HepG2 (cell line): ENCODE data around the gene RPL23. TPM values are rescaled to one million over a fixed set of nuclear protein-coding genes. Genes with fewer than 3 reads are reported as not detected.

Experiments used
- FOXJ3 ChIP-seq: sonication (generic); formaldehyde crosslinking; IDR thresholded peaks from 2 replicates; pipeline ENCODE4 v1.4.0; 2020; ENCODE audit warnings: missing genetic modification reagents, mild to moderate bottlenecking, borderline replicate concordance
- HES4 ChIP-seq: sonication (generic); formaldehyde crosslinking; IDR thresholded peaks from 2 replicates; pipeline ENCODE4 v1.9.0; 2021; ENCODE audit warnings: mild to moderate bottlenecking, missing genetic modification reagents, borderline replicate concordance
- JARID2 ChIP-seq: sonication (generic); formaldehyde crosslinking; IDR thresholded peaks from 2 replicates; pipeline ENCODE4 v1.8.1; 2023; ENCODE audit warnings: missing genetic modification reagents, inconsistent platforms; ENCODE audit not compliant: insufficient replicate concordance
- SOX13 ChIP-seq, 3 experiments: fragments of 450-650 bp in 1 of 3; sonication (generic) in 1 of 3; formaldehyde crosslinking in 1 of 3; IDR thresholded peaks in 2 of 3; conservative IDR thresholded peaks in 1 of 3; 2 replicates each; pipeline versions ENCODE4 v1.5.0 to v1.6.1; 2016 to 2020; ENCODE audit warnings: antibody characterized with exemption in 1 of 3, mild to moderate bottlenecking in 1 of 3, missing compliant biosample characterization in 1 of 3, missing genetic modification reagents in 1 of 3, moderate library complexity in 1 of 3
- SP5 ChIP-seq: IDR thresholded peaks from 2 replicates; pipeline ENCODE4 v1.6.1; 2016; ENCODE audit warnings: low read depth, borderline replicate concordance
- WIZ ChIP-seq: sonication (generic); formaldehyde crosslinking; IDR thresholded peaks from 2 replicates; pipeline ENCODE4 v1.5.1; 2020; ENCODE audit warnings: mild to moderate bottlenecking, missing genetic modification reagents
- ZFP37 ChIP-seq: sonication (generic); formaldehyde crosslinking; IDR thresholded peaks from 2 replicates; pipeline ENCODE4 v1.4.0; 2020; ENCODE audit warnings: missing genetic modification reagents, borderline replicate concordance
- ZHX2 ChIP-seq, 2 experiments: sonication (generic) in 1 of 2; formaldehyde crosslinking in 1 of 2; IDR thresholded peaks; 2 replicates each; pipeline versions ENCODE4 v1.6.1 to v1.9.0; 2014 to 2022; ENCODE audit warnings: antibody characterized with exemption in 1 of 2, borderline replicate concordance in 1 of 2, inconsistent platforms in 1 of 2, low read depth in 1 of 2, missing genetic modification reagents in 1 of 2
- ZNF205 ChIP-seq: IDR thresholded peaks from 2 replicates; pipeline ENCODE4 v1.6.1; 2018; ENCODE audit warnings: missing biosample characterization, missing genetic modification reagents
- ZSCAN22 ChIP-seq: sonication (generic); formaldehyde crosslinking; IDR thresholded peaks from 2 replicates; pipeline ENCODE4 v1.4.0; 2020; ENCODE audit warnings: mild to moderate bottlenecking, missing genetic modification reagents
- ZSCAN31 ChIP-seq: sonication (generic); formaldehyde crosslinking; IDR thresholded peaks from 2 replicates; pipeline ENCODE4 v1.5.0; 2020; ENCODE audit warnings: low read depth, mild to moderate bottlenecking, missing genetic modification reagents
- polyA plus RNA-seq, 8 experiments: library from polyadenylated mRNA; depleted of rRNA in 3 of 8; stranded (reverse) in 7 of 8; unstranded in 1 of 8; fragments of >200 nt; fragmentation: Illumina TruSeq in 4 of 8; extraction: Trizol in 4 of 8; gene quantifications; 2 replicates each; pipeline versions ENCODE4 v1.2.1 to v1.2.3, GENCODE V29; 2011 to 2016; ENCODE audit warnings: low read depth in 4 of 8, missing spikeins in 1 of 8, mixed read lengths in 1 of 8; ENCODE audit not compliant: insufficient read depth in 1 of 8
- total RNA-seq, 5 experiments: library from RNA; depleted of rRNA; stranded (reverse); fragments of >200 nt; fragmentation: Illumina TruSeq; extraction: Trizol; gene quantifications; 2 replicates each; pipeline ENCODE4 v1.2.3, GENCODE V29; 2016; ENCODE audit warnings: low read depth in 1 of 5
- TF ChIP-seq, protein P1 (sequence below): sonication (generic); formaldehyde crosslinking; IDR thresholded peaks from 2 replicates; pipeline ENCODE4 v1.4.0; 2020; ENCODE audit warnings: mild to moderate bottlenecking, missing genetic modification reagents
- TF ChIP-seq, protein P2 (sequence below): sonication (generic); formaldehyde crosslinking; IDR thresholded peaks from 2 replicates; pipeline ENCODE4 v1.8.0; 2022; ENCODE audit warnings: missing genetic modification reagents, mild to moderate bottlenecking, moderate library complexity, borderline replicate concordance
- TF ChIP-seq, protein P3 (sequence below): sonication (generic); formaldehyde crosslinking; IDR thresholded peaks from 2 replicates; pipeline ENCODE4 v1.4.0; 2020; ENCODE audit warnings: missing genetic modification reagents

Gene RPL23
- total and polyA plus RNA-seq, 2 of the 13 experiments (the other 11 are each of a cell fraction or from before 2014, with no cell fraction given) = 2,790 to 4,860 TPM

DNA sequence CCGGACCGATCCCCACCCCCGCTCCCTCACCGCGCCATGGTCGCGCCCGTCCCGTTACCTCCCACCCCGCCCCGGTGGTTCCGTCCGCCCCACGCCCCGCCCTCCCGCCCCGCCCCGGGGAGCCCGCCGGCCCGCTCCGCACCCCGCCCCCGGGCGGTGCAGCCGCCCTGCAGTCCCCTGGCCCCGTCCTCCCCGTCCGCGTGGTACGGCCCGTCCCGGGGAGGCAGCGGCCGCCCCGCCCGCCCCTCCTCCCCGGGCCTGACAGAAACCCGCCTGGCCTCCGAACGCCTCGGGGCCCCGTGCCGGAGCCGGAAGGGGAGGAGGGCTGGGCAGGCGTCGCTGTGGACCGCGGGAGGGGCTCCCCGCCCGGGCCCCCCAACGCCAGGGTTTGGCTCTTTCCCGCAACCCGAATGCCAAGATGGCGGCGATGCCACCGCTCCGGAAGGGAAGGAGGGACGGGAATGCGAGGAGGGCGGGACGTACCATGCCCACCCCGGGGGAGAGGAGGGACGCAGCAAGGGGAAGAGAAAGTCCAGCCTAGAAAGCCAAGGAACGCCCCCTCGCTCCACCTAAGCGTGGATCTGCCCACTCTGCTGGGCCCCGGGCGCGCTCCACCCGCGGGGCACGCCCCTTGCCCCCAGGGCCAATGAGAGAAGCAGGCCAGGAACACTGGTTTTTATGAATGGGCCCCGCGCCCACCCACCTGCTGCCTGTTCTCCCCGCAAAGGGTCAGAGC is 53.9 kb downstream of the RPL23 start, which contains the start of gene PIP4K2B (continued):
- TF ChIP-seq, protein P1, sequence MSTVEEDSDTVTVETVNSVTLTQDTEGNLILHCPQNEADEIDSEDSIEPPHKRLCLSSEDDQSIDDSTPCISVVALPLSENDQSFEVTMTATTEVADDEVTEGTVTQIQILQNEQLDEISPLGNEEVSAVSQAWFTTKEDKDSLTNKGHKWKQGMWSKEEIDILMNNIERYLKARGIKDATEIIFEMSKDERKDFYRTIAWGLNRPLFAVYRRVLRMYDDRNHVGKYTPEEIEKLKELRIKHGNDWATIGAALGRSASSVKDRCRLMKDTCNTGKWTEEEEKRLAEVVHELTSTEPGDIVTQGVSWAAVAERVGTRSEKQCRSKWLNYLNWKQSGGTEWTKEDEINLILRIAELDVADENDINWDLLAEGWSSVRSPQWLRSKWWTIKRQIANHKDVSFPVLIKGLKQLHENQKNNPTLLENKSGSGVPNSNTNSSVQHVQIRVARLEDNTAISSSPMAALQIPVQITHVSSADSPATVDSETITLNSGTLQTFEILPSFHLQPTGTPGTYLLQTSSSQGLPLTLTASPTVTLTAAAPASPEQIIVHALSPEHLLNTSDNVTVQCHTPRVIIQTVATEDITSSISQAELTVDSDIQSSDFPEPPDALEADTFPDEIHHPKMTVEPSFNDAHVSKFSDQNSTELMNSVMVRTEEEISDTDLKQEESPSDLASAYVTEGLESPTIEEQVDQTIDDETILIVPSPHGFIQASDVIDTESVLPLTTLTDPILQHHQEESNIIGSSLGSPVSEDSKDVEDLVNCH (CRISPR knock-in tag) = no peak
- TF ChIP-seq ZFP37 (CRISPR knock-in tag) = 0 out of 2 replicates have a peak, but pooled peaks have one; percentile 59
- no peak for TF ChIP-seq FOXJ3 (CRISPR knock-in tag)
- TF ChIP-seq ZSCAN31 (CRISPR knock-in tag) = 0 out of 2 replicates have a peak, but pooled peaks have one; percentile 27
- TF ChIP-seq SP5 (CRISPR knock-in tag) = peak; percentile 95
- TF ChIP-seq, protein P2, sequence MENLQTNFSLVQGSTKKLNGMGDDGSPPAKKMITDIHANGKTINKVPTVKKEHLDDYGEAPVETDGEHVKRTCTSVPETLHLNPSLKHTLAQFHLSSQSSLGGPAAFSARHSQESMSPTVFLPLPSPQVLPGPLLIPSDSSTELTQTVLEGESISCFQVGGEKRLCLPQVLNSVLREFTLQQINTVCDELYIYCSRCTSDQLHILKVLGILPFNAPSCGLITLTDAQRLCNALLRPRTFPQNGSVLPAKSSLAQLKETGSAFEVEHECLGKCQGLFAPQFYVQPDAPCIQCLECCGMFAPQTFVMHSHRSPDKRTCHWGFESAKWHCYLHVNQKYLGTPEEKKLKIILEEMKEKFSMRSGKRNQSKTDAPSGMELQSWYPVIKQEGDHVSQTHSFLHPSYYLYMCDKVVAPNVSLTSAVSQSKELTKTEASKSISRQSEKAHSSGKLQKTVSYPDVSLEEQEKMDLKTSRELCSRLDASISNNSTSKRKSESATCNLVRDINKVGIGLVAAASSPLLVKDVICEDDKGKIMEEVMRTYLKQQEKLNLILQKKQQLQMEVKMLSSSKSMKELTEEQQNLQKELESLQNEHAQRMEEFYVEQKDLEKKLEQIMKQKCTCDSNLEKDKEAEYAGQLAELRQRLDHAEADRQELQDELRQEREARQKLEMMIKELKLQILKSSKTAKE (CRISPR knock-in tag) = no peak
- no peak; the same call in 1 of the 2 replicates for TF ChIP-seq WIZ (CRISPR knock-in tag)
- TF ChIP-seq ZSCAN22 = no peak; the same call in 1 of the 2 replicates
- TF ChIP-seq JARID2 (CRISPR knock-in tag) = no peak
- TF ChIP-seq, protein P3, sequence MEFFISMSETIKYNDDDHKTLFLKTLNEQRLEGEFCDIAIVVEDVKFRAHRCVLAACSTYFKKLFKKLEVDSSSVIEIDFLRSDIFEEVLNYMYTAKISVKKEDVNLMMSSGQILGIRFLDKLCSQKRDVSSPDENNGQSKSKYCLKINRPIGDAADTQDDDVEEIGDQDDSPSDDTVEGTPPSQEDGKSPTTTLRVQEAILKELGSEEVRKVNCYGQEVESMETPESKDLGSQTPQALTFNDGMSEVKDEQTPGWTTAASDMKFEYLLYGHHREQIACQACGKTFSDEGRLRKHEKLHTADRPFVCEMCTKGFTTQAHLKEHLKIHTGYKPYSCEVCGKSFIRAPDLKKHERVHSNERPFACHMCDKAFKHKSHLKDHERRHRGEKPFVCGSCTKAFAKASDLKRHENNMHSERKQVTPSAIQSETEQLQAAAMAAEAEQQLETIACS (CRISPR knock-in tag) = peak; percentile 64; the same call in 1 of the 2 replicates
- peak; percentile 59 for TF ChIP-seq HES4 (CRISPR knock-in tag)
- TF ChIP-seq SOX13 (IDR thresholded peaks at IDR 0.05) = peak; percentile 64; the same call in 1 of the 2 replicates
- TF ChIP-seq SOX13 (CRISPR knock-in tag; conservative IDR thresholded peaks at IDR 0.05 in 1 of 2, IDR thresholded peaks at IDR 0.05 in 1 of 2) = peak in 1 of 2 experiments; percentile 25; a peak in 1 of 4 replicates
- TF ChIP-seq ZNF205 = peak; percentile 73; the same call in 1 of the 2 replicates
- TF ChIP-seq ZHX2 (IDR thresholded peaks at IDR 0.05; ENCODE audit: low read depth) = peak; percentile 86
- TF ChIP-seq ZHX2 (CRISPR knock-in tag; IDR thresholded peaks at IDR 0.05; ENCODE audit: borderline replicate concordance) = 0 out of 2 replicates have a peak, but pooled peaks have one; percentile 58
